A549 treated with CORT108297 at 1 μM for 4 hours (cell line): ENCODE data around the gene LRRC37B. TPM values are rescaled to one million over a fixed set of nuclear protein-coding genes. Genes with fewer than 3 reads are reported as not detected.

ENCODE experiments used
- total RNA-seq: library from RNA; stranded (reverse); fragments of 200-300 nt; extraction: Qiagen RNA extraction; gene quantifications from 5 replicates; pipeline ENCODE4 v1.2.3, GENCODE V29; 2022

Gene LRRC37B
- total RNA-seq = 10.4 to 11.1 TPM (median 10.8 TPM) in 5 replicates

GRCh38 chr17:32006957-32007462 is at the start of gene LRRC37B:
Gene LRRC37B (plus strand): TSS chr17:32007383. CDS start chr17:32021393, 14,010 bp downstream.

Other genes starting within 250 kb of the LRRC37B start
- gene COPRS, start 148.1 kb upstream of the LRRC37B start, total RNA-seq = 119 to 177 TPM (median 157 TPM) in 5 replicates
- 54.0 to 95.0 TPM (median 78.2 TPM) in 5 replicates for gene UTP6, start 105.7 kb upstream of the LRRC37B start, total RNA-seq
- 22.6 to 32.2 TPM (median 26.6 TPM) in 5 replicates for gene SUZ12, start 70.4 kb upstream of the LRRC37B start, total RNA-seq
- gene RHOT1, start 135.1 kb downstream of the LRRC37B start, total RNA-seq = 19.6 to 27.5 TPM (median 26.1 TPM) in 5 replicates